Loucy (cell line): Measurements from ENCODE around the gene EMC1.

Source experiments
- CTCF ChIP-seq: fragments of 200-600 bp; sonication (generic); conservative IDR thresholded peaks from 2 replicates; pipeline ENCODE4 v1.5.1; 2014; ENCODE audit warnings: mild to moderate bottlenecking, antibody characterized with exemption, low read length
- EZH2phosphoT487 ChIP-seq: fragments of 200-600 bp; IDR thresholded peaks from 2 replicates; pipeline ENCODE4 v1.6.1; 2018; ENCODE audit warnings: antibody characterized with exemption, mild to moderate bottlenecking, moderate library complexity, borderline replicate concordance

DNA sequence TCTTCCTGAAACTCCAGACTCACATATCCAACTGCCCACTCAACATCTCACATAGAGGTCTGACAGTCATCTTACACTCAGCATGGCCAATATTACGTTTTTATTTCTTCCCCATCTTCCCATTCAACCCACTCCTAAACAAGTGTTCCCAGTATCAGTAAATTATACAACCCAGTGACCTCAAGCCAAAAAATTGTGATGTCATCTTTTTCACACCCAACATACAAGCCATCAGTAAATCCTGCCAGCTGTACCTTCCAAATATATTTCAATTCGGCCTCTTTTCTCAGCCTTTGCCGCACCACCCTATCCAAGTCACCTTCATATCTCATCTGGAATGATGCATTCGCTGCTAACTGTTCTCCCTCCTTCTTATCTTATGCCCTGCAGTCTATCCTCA lies 60.9 kb downstream of the EMC1 start:
- TF ChIP-seq EZH2phosphoT487 (no peak), CTCF (no peak)
